HG03457 (cell line): ENCODE measurements around the gene ARHGEF37.

Experiments used
- ATAC-seq: cut with Tn5 transposase; IDR thresholded peaks from one replicate; pipeline ENCODE4 v1.9.1; 2021; ENCODE audit warnings: moderate number of reproducible peaks; ENCODE audit not compliant: unreplicated experiment

The ARHGEF37 gene

GRCh38 chr5:149599375-149599774, 18.1 kb downstream of the ARHGEF37 start:
- no peak for ATAC-seq

DNA sequence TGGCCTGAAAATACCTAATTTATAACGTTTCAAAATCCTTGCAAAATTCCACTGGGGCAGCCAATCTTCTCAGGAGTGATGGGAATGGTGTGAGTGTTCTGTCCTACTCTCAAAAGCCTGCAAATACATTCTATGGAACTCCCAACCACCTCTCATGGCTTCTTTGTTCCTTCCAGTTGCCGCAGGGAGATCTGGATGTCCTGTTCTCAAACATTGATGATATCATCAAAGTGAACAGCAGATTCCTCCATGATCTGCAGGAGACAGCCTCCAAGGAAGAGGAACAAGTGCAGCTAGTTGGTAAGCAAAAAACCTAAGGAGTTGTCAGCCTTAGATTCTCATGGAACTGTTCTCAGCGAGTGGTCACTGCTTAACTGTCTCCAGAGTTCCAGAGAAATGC, 19.6 kb downstream of the ARHGEF37 start:
- ATAC-seq: no peak

DNA sequence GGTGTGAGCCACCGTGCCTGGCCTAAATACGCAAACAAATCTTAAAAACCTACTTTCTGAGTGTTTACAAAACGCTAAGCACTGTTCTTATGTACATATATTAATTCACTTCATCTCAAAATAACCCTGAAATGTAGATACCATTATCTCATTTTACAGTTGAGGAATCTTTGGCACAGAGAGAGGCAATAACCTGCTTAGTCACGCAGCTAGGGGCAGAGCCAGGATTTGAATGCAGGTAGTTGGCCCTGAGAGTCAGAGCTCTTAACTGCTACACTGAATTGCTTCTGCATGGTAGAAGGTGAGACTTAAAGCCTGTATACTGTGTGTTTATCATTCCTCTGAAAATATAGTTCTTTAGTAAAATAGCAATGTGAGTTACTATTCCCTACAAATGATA, 21.9 kb downstream of the ARHGEF37 start:
- ATAC-seq: no peak

DNA sequence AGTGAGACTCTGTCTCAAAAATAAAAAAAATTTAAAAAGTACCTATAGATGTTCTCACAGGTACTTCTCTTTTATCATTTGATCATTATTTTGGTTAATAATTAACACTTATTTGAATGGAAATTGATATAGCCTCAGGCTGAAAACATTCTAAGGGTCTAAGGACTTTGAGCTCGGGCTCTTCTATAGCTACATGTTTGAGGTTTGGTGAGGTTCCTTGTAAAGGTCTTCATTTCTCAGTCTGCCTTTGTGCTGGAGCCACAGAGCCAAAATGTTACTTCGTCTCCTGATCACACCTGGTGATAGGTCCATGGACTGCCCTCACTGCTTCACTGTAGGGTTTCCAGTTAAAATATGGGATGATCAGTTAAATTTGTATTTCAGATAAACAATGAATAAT, 22.6 kb downstream of the ARHGEF37 start:
- ATAC-seq: no peak

GRCh38 chr5:149604321-149604720, 23.0 kb downstream of the ARHGEF37 start:
- no peak for ATAC-seq

GRCh38 chr5:149605354-149605997, 24.2 kb downstream of the ARHGEF37 start:
- ATAC-seq: no peak

GRCh38 chr5:149605998-149606724, 24.9 kb downstream of the ARHGEF37 start:
- peak; percentile 86 for ATAC-seq

DNA sequence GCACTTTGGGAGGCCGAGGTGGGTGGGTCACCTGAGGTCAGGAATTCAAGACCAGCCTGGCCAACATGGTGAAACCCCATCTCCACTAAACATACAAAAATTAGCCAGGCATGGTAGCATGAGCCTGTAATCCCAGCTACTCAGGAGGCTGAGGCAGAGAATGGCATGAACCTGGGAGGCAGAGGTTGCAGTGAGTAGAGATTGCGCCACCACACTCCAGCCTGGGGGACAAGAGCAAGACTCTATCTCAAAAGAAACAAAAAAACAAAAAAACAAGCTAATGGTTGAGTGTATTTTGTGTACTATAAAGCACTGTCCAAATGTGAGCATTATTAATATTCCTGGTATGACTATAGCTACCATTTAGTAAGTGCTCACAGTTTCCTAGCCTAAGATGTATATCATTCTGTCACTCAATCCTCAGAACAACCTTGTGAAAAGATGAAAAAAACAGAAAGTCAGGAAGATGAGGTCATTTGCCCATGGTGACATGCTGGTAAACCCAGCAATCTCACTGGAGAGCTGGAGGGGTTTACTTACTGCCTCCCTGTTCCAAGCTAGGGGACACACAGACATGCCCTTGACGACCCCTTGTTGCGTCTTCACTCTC, 27.7 kb downstream of the ARHGEF37 start:
- no peak for ATAC-seq

DNA sequence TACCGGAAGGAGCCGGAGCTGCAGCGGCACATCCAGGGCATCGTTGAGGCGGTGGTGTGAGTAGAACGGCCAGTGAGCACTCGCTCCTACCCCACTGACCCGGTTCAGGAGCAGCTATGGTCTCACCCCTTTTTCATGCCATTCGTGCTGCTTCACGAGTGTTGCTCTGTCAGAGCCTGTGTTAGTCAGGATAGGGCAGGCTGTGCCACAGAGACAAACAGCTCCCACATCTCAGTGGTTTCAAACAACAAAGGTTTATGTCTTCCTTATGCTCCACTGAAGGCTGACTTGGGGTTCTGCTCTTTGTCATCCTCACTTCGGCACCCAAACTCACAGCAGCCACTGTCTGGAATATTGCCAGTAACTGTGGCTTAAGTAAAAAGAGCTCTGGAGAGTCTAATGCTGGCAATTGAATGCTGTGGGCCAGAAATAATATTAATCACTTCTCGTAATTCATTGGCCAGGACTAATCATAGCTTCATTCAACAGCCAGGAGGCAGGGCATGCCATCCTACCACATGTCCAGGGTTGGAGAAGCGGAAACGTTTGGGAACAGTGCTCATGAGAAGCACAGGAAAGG, 28.4 kb downstream of the ARHGEF37 start:
- no peak for ATAC-seq

- ATAC-seq: no peak
Measured at GRCh38 chr5:149610589-149611255, 29.4 kb downstream of the ARHGEF37 start.

- no peak for ATAC-seq
Measured at GRCh38 chr5:149611326-149611725, 30.0 kb downstream of the ARHGEF37 start.

GRCh38 chr5:149614034-149614907, 33.0 kb downstream of the ARHGEF37 start:
- ATAC-seq: no peak

- ATAC-seq: no peak
Measured at GRCh38 chr5:149615976-149616375, 34.7 kb downstream of the ARHGEF37 start.

DNA sequence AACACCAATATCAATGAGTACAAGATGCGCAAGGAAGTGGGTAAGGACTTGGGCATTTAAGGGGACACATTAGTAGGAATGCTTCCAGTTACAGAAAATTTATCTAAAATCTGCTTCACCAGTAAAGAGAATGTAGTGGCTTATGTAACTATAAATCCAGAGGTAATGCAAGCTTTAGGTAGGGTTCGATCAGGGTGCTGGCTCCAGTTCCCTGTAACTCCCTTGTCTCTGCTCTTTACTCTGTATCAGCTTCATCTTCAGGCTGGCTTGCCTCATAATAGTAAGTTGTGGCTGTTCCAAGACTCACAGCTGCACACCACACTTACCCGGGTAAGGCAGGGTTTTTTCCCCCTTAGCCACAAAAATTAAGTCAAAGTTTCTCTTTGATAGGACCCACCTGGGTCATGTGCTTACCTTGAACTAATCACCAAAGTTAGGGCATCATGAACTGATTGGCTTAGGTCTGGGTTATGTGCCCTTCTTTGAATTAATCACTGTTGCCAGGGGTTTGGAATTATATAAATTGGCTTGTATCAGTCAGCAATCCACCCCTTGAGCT, 35.5 kb downstream of the ARHGEF37 start:
- peak; percentile 59 for ATAC-seq

- ATAC-seq: no peak
Measured at GRCh38 chr5:149617760-149618306, 36.5 kb downstream of the ARHGEF37 start.

GRCh38 chr5:149618581-149619248, 37.4 kb downstream of the ARHGEF37 start:
- no peak for ATAC-seq

GRCh38 chr5:149621415-149622098, 40.3 kb downstream of the ARHGEF37 start:
- no peak for ATAC-seq

DNA sequence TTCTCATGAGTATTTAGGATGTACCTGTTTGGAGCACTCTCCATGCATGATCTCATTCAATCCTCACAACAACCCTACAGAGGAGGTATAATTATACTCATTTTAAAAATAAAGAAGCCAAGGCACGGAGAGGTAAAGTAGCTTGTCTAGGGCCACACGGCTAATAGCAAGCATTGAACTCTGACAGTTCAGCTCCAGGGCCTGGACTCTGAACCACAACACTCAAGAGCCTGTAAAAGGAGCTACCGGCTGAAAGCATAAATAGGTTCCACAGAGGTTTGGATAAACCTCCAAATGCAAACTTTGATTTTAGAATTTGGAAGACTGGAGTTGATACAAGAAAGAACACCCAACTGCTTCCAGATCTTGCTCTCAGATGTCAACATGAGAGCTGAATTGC, 41.2 kb downstream of the ARHGEF37 start:
- ATAC-seq: no peak

- no peak for ATAC-seq
Measured at GRCh38 chr5:149623473-149623872, 42.2 kb downstream of the ARHGEF37 start.
